ENCODE results near the gene TIFAB.

The TIFAB gene

GRCh38 chr5:135436951-135437418 lies 15.2 kb downstream of the TIFAB start:
- Histone ChIP-seq H3K27me3 (ENCODE audit: insufficient read depth, insufficient read length) (no peaks in the 10 kb centered on the region), H3K4me3 (ENCODE audit: insufficient read length, low read depth) (no peak overlapping the region), H3K36me3 (ENCODE audit: insufficient read depth, insufficient read length, low read length) (no peaks in the 10 kb centered on the region), H3K9me3 (ENCODE audit: insufficient read depth, low read length) (no peaks in the 10 kb centered on the region), H3K9ac (ENCODE audit: insufficient read length, low read depth) (no peak overlapping the region), H3K4me1 (ENCODE audit: insufficient read depth, insufficient read length) (peaks cover 6% of the 10 kb centered on the region)
- no peak for TF ChIP-seq YY1 (IDR thresholded peaks at IDR 0.05; ENCODE audit: insufficient read depth, insufficient read length)
- TF ChIP-seq SUZ12 (IDR thresholded peaks at IDR 0.05; ENCODE audit: extremely low read depth, insufficient read depth, insufficient read length): no peak
- TF ChIP-seq ZNF274 (IDR thresholded peaks at IDR 0.05; ENCODE audit: low read depth, low read length): no peak
- no peak for DNase-seq (ENCODE audit: low read depth, low spot score)

DNA sequence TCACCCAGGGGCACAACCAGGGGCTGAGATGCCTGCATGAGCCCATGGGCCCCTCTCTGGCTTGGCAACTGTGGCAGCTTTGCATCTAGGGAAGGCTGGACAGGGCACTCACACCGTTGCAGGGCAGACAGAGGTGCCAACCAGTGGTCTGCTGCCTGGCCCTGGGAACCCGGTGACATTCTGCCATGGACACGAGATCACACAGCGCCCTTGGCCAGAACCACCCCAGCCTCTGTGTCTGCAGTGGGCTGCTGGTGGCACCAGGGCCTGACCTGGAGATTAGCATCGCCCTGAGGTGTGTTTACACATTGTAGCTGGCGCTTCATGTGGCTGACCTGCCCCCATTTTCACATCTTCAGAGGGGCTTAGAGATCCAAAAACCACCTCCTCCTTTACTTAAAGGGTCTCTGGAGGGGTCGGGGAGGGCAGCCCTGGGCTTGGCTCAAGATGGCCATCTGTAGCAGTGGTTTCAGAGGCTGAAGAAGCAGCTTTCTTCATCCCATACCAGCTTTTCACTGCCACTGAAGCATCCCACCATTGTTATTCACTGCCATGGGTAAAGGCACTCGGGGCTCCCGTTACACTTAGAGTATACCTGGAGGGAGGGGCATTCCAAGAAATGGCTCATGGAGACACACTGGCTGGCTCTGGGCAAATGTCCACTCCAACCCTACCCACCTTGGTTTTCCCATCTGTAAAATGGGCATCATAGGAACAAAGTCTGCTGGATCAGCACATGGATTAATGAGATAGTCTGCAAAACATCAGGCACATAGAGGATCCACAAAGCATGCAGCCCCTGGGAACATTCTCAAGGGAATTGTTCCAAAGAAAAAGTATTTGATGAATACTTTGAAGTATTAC lies 16.5 kb downstream of the TIFAB start:
- TF ChIP-seq SUZ12 (IDR thresholded peaks at IDR 0.05; ENCODE audit: extremely low read depth, insufficient read depth, insufficient read length) (no peak), ZNF274 (IDR thresholded peaks at IDR 0.05; ENCODE audit: low read depth, low read length) (no peak), YY1 (IDR thresholded peaks at IDR 0.05; ENCODE audit: insufficient read depth, insufficient read length) (no peak)
- Histone ChIP-seq H3K9ac (ENCODE audit: insufficient read length, low read depth) (no peak overlapping the region), H3K36me3 (ENCODE audit: insufficient read depth, insufficient read length, low read length) (no peaks in the 10 kb centered on the region)

DNA sequence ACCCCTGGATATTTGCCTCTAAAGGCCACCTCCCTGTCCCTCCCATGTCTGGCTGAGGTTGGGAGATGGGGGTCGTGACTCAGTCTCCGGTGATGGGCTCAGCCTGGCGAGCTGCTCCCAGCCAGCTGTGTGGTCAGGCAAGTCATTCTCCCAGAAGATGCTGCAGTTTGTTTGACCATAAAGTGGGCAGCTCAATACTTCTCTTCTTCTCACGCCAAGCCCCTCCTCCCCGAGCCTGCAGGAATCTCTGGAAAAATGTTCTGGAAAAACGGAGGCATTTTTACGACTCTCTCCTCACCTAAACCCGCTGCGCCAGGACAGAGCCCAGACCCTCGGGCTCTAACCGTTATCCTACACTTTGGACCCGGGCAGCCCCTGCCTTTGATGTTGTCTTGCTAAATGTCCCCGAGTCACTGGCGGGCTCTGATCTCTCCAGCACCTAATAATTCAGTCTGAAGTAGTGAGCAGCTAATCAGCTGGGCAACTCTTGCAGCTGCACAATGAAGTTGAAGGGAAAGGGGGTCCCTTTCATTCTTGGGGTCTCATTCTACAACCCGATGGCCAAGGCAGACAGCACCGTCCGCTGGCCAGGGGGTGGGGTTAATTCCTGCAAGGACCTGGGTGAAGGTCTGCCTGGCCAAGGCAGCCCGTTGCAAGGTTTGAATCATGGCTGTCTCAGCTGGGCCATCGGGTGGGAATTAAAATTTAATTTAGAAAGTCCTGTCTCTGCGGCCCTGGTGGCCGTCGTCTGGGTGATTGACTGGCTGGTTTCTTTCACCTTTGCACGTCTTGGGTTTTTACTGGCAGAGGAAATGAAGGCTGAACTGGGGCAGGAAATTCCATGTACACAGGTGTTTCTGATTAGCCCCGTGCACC lies 17.3 kb downstream of the TIFAB start:
- no peak overlapping the region for H3K9ac ChIP-seq (ENCODE audit: insufficient read length, low read depth)
- H3K9me3 ChIP-seq (ENCODE audit: insufficient read depth, low read length): no peaks in the 10 kb centered on the region
- no peak for DNase-seq (ENCODE audit: low read depth, low spot score)
- no peak for TF ChIP-seq YY1 (IDR thresholded peaks at IDR 0.05; ENCODE audit: insufficient read depth, insufficient read length)
- TF ChIP-seq ZNF274 (IDR thresholded peaks at IDR 0.05; ENCODE audit: low read depth, low read length): no peak
- TF ChIP-seq SUZ12 (IDR thresholded peaks at IDR 0.05; ENCODE audit: extremely low read depth, insufficient read depth, insufficient read length): no peak
- H3K4me1 ChIP-seq (ENCODE audit: insufficient read depth, insufficient read length): peaks cover 6% of the 10 kb centered on the region
- H3K36me3 ChIP-seq (ENCODE audit: insufficient read depth, insufficient read length, low read length): no peaks in the 10 kb centered on the region
- no peak overlapping the region for H3K4me3 ChIP-seq (ENCODE audit: insufficient read length, low read depth)
- no peaks in the 10 kb centered on the region for H3K27me3 ChIP-seq (ENCODE audit: insufficient read depth, insufficient read length)

More for the DNA sequence above, 16.5 kb downstream of the TIFAB start:
- no peak for DNase-seq (ENCODE audit: low read depth, low spot score)
- Histone ChIP-seq H3K4me1 (ENCODE audit: insufficient read depth, insufficient read length) (peaks cover 6% of the 10 kb centered on the region), H3K9me3 (ENCODE audit: insufficient read depth, low read length) (no peaks in the 10 kb centered on the region), H3K27me3 (ENCODE audit: insufficient read depth, insufficient read length) (no peaks in the 10 kb centered on the region), H3K4me3 (ENCODE audit: insufficient read length, low read depth) (no peak overlapping the region)

DNA sequence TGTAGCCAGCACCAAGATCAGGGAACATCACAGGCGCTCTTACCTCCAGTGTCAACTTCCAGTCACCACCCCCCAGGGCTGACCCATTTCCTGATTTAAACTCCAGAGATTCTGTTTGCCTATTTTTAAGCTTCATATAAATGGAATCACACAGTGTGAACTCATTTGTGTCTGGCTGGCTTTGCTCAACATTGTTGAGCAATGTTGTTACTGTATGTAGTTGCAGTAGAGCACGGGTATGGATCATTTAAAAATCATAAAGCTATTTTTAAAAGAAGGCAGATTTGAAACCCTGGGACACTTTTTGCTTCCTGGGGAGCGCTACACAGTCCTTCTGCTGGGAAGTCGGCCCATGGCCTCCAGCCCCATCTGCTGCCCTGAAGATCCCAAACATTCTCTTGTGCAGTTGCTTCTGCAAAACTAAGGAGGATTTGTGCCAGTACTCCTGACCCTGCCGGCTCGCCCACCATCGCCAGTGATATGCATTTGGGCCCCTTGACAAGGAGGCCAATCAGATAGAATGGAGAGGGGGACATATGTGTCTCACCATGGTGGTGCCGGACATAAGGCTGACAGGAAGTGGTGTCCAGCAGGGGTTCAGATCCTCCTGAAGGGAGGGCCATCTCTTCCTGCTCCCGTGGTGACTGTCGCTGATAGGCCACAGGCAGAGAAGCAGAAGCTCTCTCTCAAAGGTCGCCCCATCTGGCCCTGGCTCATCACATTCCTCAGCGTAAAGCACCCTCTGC lies 18.3 kb downstream of the TIFAB start:
- DNase-seq (ENCODE audit: low read depth, low spot score): no peak
- no peak overlapping the region for H3K4me3 ChIP-seq (ENCODE audit: insufficient read length, low read depth)

GRCh38 chr5:135432113-135432512 lies 20.0 kb downstream of the TIFAB start:
- Histone ChIP-seq H3K9ac (ENCODE audit: insufficient read length, low read depth) (no peak overlapping the region), H3K4me1 (ENCODE audit: insufficient read depth, insufficient read length) (peaks cover 6% of the 10 kb centered on the region), H3K9me3 (ENCODE audit: insufficient read depth, low read length) (peaks cover 17% of the 10 kb centered on the region; the same call in 1 of the 2 replicates), H3K36me3 (ENCODE audit: insufficient read depth, insufficient read length, low read length) (no peaks in the 10 kb centered on the region), H3K27me3 (ENCODE audit: insufficient read depth, insufficient read length) (no peaks in the 10 kb centered on the region), H3K4me3 (ENCODE audit: insufficient read length, low read depth) (no peak overlapping the region)
- TF ChIP-seq YY1 (IDR thresholded peaks at IDR 0.05; ENCODE audit: insufficient read depth, insufficient read length) (no peak), SUZ12 (IDR thresholded peaks at IDR 0.05; ENCODE audit: extremely low read depth, insufficient read depth, insufficient read length) (no peak), ZNF274 (IDR thresholded peaks at IDR 0.05; ENCODE audit: low read depth, low read length) (no peak)
- no peak for DNase-seq (ENCODE audit: low read depth, low spot score)

More for the DNA sequence above, 18.3 kb downstream of the TIFAB start:
- H3K4me1 ChIP-seq (ENCODE audit: insufficient read depth, insufficient read length): peaks cover 6% of the 10 kb centered on the region
- TF ChIP-seq YY1 (IDR thresholded peaks at IDR 0.05; ENCODE audit: insufficient read depth, insufficient read length) (no peak), ZNF274 (IDR thresholded peaks at IDR 0.05; ENCODE audit: low read depth, low read length) (no peak), SUZ12 (IDR thresholded peaks at IDR 0.05; ENCODE audit: extremely low read depth, insufficient read depth, insufficient read length) (no peak)
- H3K27me3 ChIP-seq (ENCODE audit: insufficient read depth, insufficient read length): no peaks in the 10 kb centered on the region
- peaks cover 7% of the 10 kb centered on the region; the same call in 1 of the 2 replicates for H3K9me3 ChIP-seq (ENCODE audit: insufficient read depth, low read length)
- H3K9ac ChIP-seq (ENCODE audit: insufficient read length, low read depth): no peak overlapping the region
- no peaks in the 10 kb centered on the region for H3K36me3 ChIP-seq (ENCODE audit: insufficient read depth, insufficient read length, low read length)

DNA sequence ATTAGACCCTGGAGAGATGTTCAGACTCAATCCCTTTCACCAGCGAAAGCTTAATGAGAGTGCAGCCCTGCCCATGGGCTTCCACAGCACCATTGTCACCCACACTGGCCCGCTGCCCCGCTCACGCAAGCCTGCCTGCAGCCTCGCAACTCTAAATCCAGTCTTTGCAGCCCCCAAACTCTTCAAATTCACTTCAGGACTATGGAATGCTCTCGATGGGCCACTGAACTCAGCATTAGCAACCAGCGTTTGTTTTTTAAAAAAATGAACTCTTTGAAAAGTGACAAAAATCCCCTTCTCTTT lies 22.1 kb downstream of the TIFAB start:
- Histone ChIP-seq H3K9ac (ENCODE audit: insufficient read length, low read depth) (no peak overlapping the region), H3K27me3 (ENCODE audit: insufficient read depth, insufficient read length) (no peaks in the 10 kb centered on the region), H3K9me3 (ENCODE audit: insufficient read depth, low read length) (peaks cover 17% of the 10 kb centered on the region; the same call in 1 of the 2 replicates), H3K4me1 (ENCODE audit: insufficient read depth, insufficient read length) (no peaks in the 10 kb centered on the region), H3K36me3 (ENCODE audit: insufficient read depth, insufficient read length, low read length) (no peaks in the 10 kb centered on the region), H3K4me3 (ENCODE audit: insufficient read length, low read depth) (no peak overlapping the region)
- no peak for DNase-seq (ENCODE audit: low read depth, low spot score)
- TF ChIP-seq SUZ12 (IDR thresholded peaks at IDR 0.05; ENCODE audit: extremely low read depth, insufficient read depth, insufficient read length): no peak
